ENCODE data around the gene ADAMTS12. TPM values are rescaled to one million over a fixed set of nuclear protein-coding genes. Genes with fewer than 3 reads are reported as not detected.

The ADAMTS12 gene
- total RNA-seq, 4 donors from 2014 or later: 0.49 to 3.1 (median 2.5) TPM

DNA sequence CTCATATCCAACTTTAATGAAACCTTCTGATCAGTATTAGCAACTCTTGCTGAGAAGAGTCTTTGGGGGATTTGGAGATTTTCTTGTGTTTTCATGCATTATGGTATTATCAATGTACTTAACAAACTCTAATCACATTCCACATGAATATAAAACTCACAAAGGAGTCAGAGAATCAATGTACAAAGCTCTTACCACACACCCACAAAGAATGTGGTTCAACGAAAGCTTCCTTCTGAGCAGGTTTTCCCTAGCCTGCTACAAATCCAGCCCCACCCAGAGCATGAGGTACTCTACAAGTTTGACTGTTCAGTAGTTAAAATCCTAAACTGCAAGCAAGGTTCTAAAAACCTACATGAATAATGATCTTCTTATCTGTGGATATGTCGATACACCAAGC, 240.9 kb downstream of the ADAMTS12 start:
- no peak for ATAC-seq
- H3K9me3 ChIP-seq: no peaks in the 10 kb centered on the region

GRCh38 chr5:33649549-33650482, 242.0 kb downstream of the ADAMTS12 start:
- Histone ChIP-seq H3K4me1 (no peaks in the 10 kb centered on the region), H3K4me3 (no peak overlapping the region), H3K27ac (no peak overlapping the region), H3K27me3 (no peaks in the 10 kb centered on the region), H3K9me3 (no peaks in the 10 kb centered on the region), H3K36me3 (no peaks in the 10 kb centered on the region)
- in situ Hi-C loops (cut with MboI; ENCODE audit: low sequenced_read_pairs in 4 of 4) (no loop called here), intact Hi-C loops (cut with DNase I; ENCODE audit: low total_unique reads) (no loop called here)
- ATAC-seq (no peak), DNase-seq (no peak)
- TF ChIP-seq, protein P1, sequence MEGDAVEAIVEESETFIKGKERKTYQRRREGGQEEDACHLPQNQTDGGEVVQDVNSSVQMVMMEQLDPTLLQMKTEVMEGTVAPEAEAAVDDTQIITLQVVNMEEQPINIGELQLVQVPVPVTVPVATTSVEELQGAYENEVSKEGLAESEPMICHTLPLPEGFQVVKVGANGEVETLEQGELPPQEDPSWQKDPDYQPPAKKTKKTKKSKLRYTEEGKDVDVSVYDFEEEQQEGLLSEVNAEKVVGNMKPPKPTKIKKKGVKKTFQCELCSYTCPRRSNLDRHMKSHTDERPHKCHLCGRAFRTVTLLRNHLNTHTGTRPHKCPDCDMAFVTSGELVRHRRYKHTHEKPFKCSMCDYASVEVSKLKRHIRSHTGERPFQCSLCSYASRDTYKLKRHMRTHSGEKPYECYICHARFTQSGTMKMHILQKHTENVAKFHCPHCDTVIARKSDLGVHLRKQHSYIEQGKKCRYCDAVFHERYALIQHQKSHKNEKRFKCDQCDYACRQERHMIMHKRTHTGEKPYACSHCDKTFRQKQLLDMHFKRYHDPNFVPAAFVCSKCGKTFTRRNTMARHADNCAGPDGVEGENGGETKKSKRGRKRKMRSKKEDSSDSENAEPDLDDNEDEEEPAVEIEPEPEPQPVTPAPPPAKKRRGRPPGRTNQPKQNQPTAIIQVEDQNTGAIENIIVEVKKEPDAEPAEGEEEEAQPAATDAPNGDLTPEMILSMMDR (IDR thresholded peaks at IDR 0.05 in 4 of 5, conservative IDR thresholded peaks at IDR 0.05 in 1 of 5): no peak
- no peak for TF ChIP-seq POLR2A (IDR thresholded peaks at IDR 0.05)

More for the DNA sequence above, 240.9 kb downstream of the ADAMTS12 start:
- Histone ChIP-seq H3K36me3 (no peaks in the 10 kb centered on the region), H3K4me3 (no peak overlapping the region), H3K4me1 (no peaks in the 10 kb centered on the region), H3K27me3 (no peaks in the 10 kb centered on the region), H3K27ac (no peak overlapping the region)
- in situ Hi-C loops (cut with MboI; ENCODE audit: low sequenced_read_pairs in 4 of 4) (no loop called here), intact Hi-C loops (cut with DNase I; ENCODE audit: low total_unique reads) (no loop called here)
- DNase-seq: no peak
- TF ChIP-seq, protein P1 (IDR thresholded peaks at IDR 0.05 in 4 of 5, conservative IDR thresholded peaks at IDR 0.05 in 1 of 5): no peak
- TF ChIP-seq POLR2A (IDR thresholded peaks at IDR 0.05): no peak

- no peaks in the 10 kb centered on the region for H3K4me1 ChIP-seq
- TF ChIP-seq POLR2A (IDR thresholded peaks at IDR 0.05): no peak
- H3K27ac ChIP-seq: no peak overlapping the region
- H3K4me3 ChIP-seq: no peak overlapping the region
- no peaks in the 10 kb centered on the region for H3K27me3 ChIP-seq
- H3K36me3 ChIP-seq: no peaks in the 10 kb centered on the region
- intact Hi-C loops (cut with DNase I; ENCODE audit: low total_unique reads) (no loop called here), in situ Hi-C loops (cut with MboI; ENCODE audit: low sequenced_read_pairs in 4 of 4) (no loop called here)
- ATAC-seq (no peak), DNase-seq (no peak)
- H3K9me3 ChIP-seq: no peaks in the 10 kb centered on the region
These were observed 249.9 kb downstream of the ADAMTS12 start for GRCh38 chr5:33641744-33642505.

GRCh38 chr5:33639474-33639873, 252.3 kb downstream of the ADAMTS12 start:
- intact Hi-C loops (cut with DNase I; ENCODE audit: low total_unique reads) (no loop called here), in situ Hi-C loops (cut with MboI; ENCODE audit: low sequenced_read_pairs in 4 of 4) (no loop called here)
- no peaks in the 10 kb centered on the region for H3K27me3 ChIP-seq
- H3K9me3 ChIP-seq: no peaks in the 10 kb centered on the region
- ATAC-seq (peak in 1 of 2 donors; percentile 41), DNase-seq (peak in 1 of 2 donors; percentile 27)
- TF ChIP-seq POLR2A (IDR thresholded peaks at IDR 0.05): no peak
- TF ChIP-seq, protein P1 (IDR thresholded peaks at IDR 0.05 in 4 of 5, conservative IDR thresholded peaks at IDR 0.05 in 1 of 5): no peak
- H3K4me1 ChIP-seq: no peaks in the 10 kb centered on the region
- H3K36me3 ChIP-seq: no peaks in the 10 kb centered on the region
- no peak overlapping the region for H3K4me3 ChIP-seq
- no peak overlapping the region for H3K27ac ChIP-seq

DNA sequence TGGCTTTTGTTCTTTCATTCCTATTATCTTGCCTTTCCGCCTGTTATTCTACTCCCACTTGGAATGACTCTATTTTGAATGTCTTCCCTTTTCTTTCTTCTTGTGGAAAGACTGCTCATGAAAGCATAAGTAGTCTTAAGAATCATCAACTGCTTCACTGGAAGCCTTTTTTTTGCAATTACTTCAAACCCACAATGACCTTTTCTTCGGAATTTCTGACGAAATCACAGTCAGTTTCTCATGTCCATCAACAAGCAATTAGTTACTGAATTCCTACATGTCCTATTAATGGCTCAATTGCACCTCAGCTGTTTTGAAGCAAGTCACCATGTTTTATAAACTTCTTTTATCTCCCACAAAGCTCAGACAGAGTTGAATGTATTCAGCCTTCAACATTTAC, 254.8 kb downstream of the ADAMTS12 start:
- H3K27ac ChIP-seq: no peak overlapping the region
- in situ Hi-C loops (cut with MboI; ENCODE audit: low sequenced_read_pairs in 4 of 4): no loop called here
- ATAC-seq (no peak), DNase-seq (no peak)
- no peak overlapping the region for H3K4me3 ChIP-seq
- no peaks in the 10 kb centered on the region for H3K27me3 ChIP-seq
- no peaks in the 10 kb centered on the region for H3K9me3 ChIP-seq
- intact Hi-C loops (cut with DNase I; ENCODE audit: low total_unique reads): no loop called here
- H3K4me1 ChIP-seq: no peaks in the 10 kb centered on the region
- TF ChIP-seq, protein P1 (IDR thresholded peaks at IDR 0.05 in 4 of 5, conservative IDR thresholded peaks at IDR 0.05 in 1 of 5): no peak
- no peak for TF ChIP-seq POLR2A (IDR thresholded peaks at IDR 0.05)
- no peaks in the 10 kb centered on the region for H3K36me3 ChIP-seq
